Caki2 (cell line): ENCODE measurements around the gene ZDHHC24. TPM values are rescaled to one million over a fixed set of nuclear protein-coding genes. Genes with fewer than 3 reads are reported as not detected.

Experiments used
- DNase-seq: peaks from one replicate; pipeline ENCODE4 v3.0.0-alpha.2; 2015; ENCODE audit warnings: low read depth
- in situ Hi-C: cut with HindIII; loops from 2 replicates; pipeline ENCODE4 v1.10.0; 2016; ENCODE audit warnings: low sequenced_read_pairs, low pct_unique_long_range_greater_than_20kb, mixed read lengths
- total RNA-seq: library from RNA; depleted of rRNA; stranded (reverse); fragments of >200 nt; shearing (Covaris generic); gene quantifications from 2 replicates; pipeline ENCODE4 v1.2.3, GENCODE V29; 2014; ENCODE audit warnings: low replicate concordance

Gene ZDHHC24
- total RNA-seq, 1 experiment from 2014 or later, result 10.9 TPM

DNA sequence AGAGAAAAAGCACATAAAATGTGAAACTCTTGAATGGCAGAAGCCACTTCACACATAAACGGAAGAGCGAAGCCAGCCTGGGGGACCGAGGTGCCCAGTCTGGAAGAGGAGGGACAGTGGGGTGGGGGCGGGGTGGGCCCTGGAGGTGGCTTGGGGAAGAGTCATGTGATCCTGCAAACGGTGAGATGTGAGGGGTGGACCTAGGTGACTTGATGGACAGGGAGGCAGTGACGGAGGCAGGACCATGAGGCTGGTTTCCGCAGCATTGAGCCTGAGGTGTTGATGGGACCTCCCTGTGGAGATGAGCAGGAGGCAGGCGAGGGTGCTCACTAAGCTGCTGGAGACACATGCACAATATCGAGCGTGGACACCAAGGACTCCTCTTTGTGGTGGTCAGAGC is 16.8 kb downstream of the ZDHHC24 start:
- in situ Hi-C loops, result no loop called here
- DNase-seq, result no peak

DNA sequence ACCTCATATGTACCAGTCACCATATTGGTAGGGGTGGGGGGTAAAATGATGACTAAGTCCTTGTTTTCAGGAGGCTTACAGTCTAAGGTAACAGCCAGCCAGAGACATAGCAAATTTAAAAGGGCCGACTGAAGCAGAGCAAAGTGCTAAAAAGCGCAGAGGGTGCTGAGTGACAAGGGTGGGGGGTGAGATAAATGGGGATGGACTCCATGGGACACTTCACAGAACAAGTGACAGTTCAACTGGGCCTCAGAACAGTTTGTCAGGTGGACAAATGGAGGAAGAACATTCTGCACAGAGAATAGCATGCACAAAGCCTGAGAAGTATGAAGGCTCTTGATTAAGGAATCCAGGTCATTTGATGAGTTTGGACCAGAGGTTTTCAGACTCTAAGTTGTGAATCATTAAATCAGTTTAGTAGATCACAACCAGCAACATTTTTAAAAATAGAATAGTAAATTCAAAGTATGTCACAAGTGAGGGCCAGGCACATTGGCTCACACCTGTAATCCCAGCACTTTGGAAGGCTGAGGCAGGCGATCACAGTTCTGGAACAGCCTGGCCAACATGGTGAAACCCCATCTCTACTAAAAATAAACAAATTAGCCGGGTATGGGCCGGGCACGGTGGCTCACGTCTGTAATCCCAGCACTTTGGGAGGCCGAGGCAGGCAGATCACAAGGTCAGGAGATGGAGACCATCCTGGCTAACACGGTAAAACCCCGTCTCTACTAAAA is 21.4 kb downstream of the ZDHHC24 start:
- in situ Hi-C loops, result no loop called here
- no peak for DNase-seq

DNA sequence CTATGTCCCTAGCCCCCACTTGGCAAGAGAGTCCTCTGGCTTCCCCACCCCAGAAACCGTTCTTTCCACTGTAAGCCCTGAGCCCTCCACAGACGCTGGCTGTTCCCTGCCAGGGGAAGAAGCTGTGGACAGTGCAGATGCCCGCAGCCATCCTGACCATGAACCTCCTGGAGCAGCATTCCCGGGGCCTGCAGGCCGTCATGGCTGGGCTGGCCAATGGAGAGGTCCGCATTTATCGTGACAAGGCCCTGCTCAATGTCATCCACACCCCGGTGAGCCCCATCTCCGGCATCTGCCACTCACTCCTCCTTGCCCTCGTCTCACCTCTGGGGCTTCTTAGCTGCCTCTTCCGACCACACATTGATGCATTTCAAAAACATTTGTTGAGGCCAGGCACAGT is 22.2 kb downstream of the ZDHHC24 start:
- DNase-seq, result no peak
- in situ Hi-C loops, result no loop called here

DNA sequence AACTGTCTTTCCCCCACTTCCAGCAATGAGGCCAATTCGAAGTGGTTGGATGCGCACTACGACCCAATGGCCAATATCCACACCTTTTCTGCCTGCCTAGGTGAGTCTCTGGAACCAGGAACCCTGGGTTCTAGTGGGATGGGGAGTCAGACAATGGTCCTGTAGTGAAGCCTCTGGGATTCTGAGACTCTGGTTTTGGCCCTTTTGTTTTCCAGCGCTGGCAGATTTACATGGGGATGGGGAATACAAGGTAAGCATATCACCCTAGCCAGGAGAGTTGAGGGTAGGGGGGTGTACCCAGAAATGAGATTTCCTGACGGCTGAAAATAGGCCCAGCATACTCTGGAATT is 34.9 kb downstream of the ZDHHC24 start:
- no peak for DNase-seq
- in situ Hi-C loops, result no loop called here

DNA sequence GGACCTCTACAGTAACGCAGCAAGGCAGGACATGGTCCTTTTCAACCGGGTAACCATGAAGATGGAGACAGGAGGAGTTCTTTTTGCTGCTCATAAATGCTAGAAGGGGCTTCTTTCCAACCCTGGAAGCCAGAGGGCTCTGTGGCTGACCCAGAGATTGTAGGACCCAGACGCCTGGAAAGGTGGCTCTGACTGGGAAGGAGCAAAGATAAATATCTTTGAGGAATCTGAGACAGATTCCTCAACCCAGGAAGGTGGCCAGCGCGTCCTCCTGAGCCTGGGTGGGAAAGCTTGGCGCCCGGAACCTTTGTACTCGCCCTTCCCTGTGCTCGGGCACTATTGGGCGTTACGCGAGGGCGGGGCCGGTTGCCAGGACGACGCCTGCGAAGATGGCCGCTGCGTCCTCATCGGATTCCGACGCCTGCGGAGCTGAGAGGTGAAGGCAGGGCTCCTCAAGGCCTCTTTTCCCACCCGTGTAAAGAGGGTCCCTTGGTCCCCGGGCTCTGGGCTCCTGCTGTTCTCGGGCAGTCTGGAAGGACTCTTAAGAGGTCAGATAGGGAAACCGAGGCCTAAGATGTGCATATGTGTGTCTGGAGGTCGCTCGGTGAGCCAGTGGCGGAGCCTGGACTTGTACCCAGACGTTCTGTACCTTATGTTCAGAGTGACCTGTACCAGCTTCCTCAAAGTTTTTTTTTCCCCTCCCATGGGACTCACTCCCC is 35.4 kb downstream of the ZDHHC24 start, which contains the start of gene BBS1:
Gene BBS1, plus strand, starts transcription at position 365 of the 719 bp plus-strand sequence. Its CDS starts 25 bp downstream, at position 390.
- in situ Hi-C loops, result no loop called here
- DNase-seq, result peak; percentile 68

DNA sequence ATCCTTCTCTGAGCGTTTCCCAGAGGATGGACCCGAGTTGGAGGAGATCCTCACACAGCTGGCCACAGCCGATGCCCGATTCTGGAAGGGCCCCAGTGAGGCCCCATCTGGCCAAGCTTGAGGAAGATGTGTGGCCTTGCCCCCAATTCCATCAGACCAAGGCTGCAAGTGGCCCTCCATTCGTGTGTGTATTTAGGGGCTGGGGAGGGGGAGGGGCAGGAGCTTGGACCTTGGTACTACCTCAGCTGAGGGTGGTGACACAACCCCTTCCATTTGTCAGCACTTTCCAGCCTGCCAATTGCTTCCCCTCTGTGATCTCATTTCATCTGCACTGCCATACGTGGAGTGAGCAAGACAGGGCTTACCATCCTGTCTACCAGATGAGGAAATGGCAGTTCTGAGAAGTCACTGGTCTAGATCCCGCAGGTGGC is 36.7 kb downstream of the ZDHHC24 start:
- no peak for DNase-seq
- in situ Hi-C loops, result no loop called here

DNA sequence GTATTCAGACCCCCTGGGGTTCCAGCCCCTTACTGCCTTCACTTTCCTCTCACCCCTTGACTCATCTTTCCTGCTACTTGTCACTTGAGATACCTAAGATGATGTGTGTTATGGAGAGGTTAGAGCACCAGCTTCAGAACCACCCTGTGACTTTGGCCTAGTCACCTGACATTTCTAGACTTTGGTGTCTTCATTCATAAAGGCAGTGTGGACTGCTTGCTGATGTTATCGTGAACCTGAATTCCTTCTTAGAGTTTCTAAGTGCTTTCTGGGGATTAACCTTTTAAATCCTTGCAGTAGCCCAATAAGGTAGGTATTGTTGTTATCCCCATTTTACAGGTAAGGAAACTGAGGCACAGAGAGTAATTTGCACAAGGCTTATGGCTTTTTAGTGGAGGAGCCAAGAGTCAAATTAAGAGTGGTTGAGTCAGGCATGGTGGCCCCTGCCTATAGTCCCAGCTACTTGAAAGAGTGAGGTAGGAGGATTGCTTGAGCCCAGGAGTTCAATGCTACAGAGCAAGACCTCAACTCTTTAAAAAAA is 40.5 kb downstream of the ZDHHC24 start:
- DNase-seq, result no peak
- in situ Hi-C loops, result no loop called here

DNA sequence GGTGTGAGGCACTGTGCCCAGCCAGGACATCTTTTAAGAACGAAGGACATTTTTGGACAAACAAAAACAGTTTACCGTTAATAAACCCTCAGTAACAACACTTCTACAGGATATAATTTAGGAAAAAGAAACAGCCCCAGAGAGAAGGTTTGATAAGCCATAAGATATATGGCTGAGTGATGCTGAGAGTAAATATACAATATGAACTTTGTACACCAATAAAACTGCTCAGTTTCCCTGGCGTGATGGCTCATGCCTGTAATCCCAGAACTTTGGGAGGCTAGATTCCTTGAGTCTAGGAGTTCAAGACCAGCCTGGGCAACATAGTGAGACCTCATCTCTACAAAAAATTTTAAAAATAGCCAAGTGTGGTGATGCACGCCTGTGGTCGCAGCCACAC is 47.3 kb downstream of the ZDHHC24 start:
- DNase-seq, result no peak
- in situ Hi-C loops, result no loop called here

DNA sequence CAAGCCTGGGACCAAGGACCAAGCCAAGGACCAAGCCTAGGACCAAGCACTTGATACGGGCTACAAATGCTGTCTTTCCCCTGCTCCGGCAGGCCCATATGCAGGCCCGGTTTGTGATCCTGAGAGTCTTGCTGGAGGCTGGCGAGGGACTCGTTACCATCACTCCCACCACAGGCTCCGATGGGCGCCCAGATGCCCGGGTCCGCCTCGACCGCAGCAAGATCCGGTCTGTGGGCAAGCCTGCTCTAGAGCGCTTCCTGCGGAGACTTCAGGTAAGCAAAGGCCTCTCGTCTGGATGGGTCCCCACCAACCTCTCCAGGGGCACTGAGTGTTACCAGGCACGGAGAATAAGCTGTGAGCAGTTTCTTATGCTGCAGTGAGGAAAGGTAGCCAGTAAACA is 48.6 kb downstream of the ZDHHC24 start:
- no peak for DNase-seq
- in situ Hi-C loops, result no loop called here

DNA sequence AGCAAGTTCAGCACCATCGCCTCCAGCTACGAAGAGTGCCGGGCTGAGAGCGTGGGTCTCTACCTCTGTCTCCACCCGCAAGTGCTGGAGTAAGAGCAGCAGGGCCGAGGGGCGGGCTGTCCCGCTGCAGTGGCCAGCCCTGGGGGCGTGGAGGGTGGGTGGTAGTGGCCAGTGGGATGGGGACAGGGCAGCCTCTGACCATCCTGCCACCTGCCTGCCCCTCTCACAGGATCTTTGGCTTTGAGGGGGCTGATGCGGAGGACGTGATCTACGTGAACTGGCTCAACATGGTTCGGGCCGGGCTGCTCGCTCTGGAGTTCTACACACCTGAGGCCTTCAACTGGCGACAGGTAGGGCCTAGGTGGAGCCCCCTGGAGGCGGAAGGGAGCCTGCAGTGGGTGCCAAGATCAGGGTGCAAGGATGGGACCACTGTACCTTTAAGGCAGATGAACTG is 50.4 kb downstream of the ZDHHC24 start:
- in situ Hi-C loops, result no loop called here

DNA sequence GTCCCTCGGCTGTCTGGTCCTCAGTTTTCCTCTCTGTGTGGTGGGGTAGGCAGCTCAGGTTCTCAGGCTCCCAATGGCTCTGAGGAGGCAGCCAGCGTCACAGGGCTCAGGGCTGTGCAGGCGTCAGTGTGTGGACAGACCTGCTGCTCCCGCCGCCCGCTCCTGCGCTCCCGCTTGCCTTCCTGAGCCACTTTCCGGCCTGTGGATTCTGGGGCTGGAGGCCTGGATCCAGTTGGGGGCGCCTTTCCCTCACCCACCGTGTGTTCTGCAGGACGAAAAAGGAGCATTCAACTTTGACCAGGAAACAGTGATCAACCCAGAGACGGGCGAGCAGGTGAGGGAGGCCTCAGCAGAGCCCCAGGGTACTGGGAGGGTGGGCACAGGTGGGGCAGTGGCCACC is 50.9 kb downstream of the ZDHHC24 start:
- DNase-seq, result no peak
- in situ Hi-C loops, result no loop called here

More for the DNA sequence above, 50.4 kb downstream of the ZDHHC24 start:
- DNase-seq, result no peak

DNA sequence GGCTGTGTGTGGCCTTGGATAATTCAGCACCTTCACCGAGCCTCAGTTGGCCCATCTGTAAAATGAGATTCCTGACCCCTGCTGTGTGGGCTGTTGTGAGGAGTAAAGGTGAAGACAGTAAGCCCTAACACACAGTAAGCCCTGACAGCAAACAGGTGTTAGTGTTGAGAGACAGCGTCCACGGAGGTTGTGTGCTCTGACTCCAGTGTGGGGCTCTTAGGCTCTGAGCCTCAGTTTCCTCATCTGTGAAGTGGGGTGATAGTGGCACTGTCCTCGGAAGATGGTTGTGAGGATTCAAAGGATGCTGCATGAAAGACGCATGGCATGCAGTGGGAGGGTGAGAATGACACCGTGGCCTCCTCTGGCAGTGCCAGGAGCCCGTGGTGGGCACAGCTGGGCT is 51.4 kb downstream of the ZDHHC24 start:
- in situ Hi-C loops, result no loop called here

DNA sequence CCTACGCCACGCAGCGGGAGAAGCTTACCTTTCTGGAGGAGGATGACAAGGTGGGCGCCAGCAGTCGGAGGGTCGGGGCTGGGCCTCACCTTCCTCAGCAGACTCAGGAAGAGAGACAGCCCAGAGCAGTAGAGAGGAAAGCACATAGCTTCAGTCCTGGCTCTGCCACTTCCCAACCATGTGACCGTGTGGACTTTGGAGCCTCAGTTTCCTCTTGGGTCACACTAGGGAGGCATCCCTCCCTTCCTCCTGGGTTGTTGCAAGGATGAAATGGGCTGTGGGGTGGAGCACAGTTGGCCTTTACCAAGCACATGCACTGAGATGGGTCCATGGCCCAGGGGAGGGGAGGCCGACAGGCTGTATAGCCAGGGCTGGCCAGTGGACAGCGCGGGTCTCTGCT is 52.7 kb downstream of the ZDHHC24 start:
- no peak for DNase-seq
- in situ Hi-C loops, result no loop called here

More for the DNA sequence above, 51.4 kb downstream of the ZDHHC24 start:
- DNase-seq, result no peak

DNA sequence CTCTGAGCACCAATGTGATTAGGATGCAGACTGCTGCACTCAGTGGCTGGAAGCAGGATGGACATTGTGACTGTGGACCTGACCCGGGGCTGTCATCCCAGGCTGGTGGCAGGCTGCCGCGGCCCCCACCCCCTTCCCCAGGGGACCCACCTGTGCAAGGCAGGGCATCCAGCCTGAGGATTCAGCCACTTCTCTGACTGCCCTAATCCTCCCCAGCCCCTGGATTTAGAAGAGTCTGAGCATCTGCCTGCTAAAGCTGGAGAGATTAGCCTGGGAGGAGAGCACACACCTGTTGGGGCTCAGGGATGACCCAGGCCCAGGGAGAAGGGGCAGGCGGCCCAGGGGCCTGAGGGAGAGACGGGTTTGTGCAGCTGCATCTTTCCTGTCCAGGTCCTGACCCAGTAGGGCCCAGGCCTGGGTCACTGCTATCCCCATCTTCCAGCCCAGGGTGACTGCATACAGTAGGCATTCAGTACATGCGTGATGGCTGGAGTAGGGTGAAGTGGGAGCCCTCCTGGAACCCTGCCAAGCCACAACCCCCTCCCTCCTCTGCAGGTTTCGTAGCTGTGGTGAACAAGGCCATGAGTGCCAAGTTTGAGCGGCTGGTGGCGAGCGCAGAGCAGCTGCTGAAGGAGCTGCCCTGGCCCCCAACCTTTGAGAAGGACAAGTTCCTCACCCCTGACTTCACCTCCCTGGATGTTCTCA is 53.5 kb downstream of the ZDHHC24 start:
- in situ Hi-C loops, result no loop called here
- no peak for DNase-seq

DNA sequence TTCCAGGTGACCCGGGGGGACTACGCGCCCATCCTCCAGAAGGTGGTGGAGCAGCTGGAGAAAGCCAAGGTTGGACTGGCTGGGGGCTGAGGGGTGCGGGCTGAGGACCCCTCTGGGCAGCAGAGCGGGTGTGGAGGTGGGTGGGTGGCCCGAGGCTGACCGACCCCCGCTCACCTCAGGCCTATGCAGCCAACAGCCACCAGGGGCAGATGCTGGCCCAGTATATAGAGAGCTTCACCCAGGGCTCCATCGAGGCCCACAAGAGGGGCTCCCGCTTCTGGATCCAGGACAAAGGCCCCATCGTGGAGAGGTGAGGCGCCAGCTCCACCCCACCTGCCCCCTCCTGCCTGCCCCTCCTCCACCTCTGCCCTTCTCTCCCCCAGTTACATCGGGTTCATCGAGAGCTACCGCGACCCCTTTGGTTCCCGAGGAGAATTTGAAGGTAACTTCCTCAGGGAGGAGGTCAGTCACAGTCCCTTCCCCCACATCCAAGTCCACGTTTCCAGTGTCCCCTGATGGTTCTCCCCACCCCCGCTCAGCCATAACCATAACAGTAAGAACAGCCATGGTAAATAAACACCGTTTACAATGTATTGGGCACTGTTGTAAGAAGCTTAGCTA is 54.4 kb downstream of the ZDHHC24 start:
- in situ Hi-C loops, result no loop called here
- DNase-seq, result no peak

DNA sequence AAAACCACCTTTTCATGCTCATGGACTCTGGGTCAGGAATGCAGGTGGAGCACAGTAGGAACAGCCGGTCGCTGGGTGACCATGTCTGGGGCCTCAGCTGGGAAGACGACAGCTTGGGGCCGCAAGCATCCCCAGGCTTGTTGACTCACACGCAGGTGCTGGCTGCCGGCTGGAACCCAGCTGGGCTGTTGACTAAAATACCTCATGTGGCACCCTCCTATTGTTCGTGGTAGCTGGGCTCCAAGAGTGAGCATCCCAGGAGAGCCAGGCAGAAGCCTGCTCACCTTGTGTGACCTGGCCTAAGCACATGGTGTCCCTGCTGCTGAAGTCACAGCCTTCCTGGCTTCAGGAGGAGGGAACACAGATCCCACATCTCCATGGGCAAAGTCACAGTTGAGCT is 56.2 kb downstream of the ZDHHC24 start:
- in situ Hi-C loops, result no loop called here
- no peak for DNase-seq

DNA sequence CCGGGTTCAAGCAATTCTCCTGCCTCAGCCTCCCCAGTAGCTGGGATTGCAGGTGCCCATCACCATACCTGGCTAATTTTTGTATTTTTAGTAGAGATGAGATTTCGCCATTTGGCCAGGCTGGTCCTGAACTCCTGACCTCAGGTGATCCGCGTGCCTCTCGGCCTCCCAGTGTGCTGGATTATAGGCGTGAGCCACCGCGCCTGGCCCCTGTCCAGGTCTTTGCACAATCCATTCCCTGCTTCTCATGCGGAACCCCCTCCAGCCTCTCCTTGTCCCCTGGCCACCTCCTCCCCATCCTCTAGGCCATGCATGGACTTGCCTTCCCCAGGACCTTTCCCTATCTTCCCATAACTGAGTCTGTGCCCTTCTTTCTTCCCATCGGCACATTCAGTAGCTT is 56.9 kb downstream of the ZDHHC24 start:
- no peak for DNase-seq
- in situ Hi-C loops, result no loop called here

DNA sequence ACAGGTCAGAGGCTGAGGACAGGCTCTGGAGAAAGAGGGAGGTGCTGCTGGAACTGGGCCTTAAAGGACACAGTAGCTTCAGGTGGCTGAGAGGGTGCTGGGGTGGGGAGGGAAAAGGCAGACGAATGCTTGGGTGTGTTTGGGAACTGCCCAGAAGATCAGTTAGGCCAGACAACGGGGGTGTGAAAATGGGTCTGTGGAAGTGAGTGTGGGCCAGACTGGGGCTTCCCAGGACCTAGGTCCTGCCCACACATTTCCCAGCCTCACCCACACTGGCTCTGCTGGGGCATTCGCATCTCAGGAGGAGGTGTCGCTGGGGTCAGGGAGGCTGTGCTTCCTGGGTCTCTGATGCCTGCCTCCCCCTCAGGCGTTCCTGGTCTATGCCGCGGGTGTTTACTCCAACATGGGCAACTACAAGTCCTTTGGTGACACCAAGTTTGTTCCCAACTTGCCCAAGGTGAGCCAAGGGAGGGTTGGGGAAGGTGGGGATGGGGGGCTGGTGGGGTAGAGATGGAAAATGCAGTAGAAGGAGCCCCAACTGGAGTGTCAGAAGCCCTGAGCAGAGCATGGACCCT is 61.0 kb downstream of the ZDHHC24 start:
- in situ Hi-C loops, result no loop called here
- no peak for DNase-seq
